GM12801 (cell line): ENCODE data around the gene UTP14C.

Experiments used
- TF ChIP-seq, protein P1 (sequence below): IDR thresholded peaks from one replicate; pipeline ENCODE4 v1.5.1; 2011; ENCODE audit warnings: control low read depth; ENCODE audit not compliant: insufficient read length; ENCODE audit errors: extremely low read depth

The UTP14C gene

DNA sequence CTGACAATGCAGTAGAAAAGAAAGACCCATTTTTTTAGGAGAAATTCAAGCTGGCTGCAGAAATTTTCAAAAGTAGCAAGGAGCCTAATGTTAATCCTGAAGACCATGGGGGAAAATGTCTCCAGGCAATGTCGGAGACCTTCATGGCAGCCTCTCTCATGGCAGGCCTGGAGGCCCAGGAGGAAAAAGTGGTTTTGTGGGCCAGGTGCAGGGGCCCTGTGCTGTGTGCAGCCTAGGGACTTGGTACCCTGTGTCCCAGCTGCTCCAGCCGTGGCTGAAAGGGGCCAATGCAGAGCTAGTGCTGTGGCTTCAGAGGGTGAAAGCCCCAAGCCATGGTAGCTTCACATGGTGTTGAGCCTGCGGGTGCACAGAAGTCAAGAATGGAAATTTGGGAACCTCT lies 8.2 kb upstream of the UTP14C start:
- TF ChIP-seq, protein P1, sequence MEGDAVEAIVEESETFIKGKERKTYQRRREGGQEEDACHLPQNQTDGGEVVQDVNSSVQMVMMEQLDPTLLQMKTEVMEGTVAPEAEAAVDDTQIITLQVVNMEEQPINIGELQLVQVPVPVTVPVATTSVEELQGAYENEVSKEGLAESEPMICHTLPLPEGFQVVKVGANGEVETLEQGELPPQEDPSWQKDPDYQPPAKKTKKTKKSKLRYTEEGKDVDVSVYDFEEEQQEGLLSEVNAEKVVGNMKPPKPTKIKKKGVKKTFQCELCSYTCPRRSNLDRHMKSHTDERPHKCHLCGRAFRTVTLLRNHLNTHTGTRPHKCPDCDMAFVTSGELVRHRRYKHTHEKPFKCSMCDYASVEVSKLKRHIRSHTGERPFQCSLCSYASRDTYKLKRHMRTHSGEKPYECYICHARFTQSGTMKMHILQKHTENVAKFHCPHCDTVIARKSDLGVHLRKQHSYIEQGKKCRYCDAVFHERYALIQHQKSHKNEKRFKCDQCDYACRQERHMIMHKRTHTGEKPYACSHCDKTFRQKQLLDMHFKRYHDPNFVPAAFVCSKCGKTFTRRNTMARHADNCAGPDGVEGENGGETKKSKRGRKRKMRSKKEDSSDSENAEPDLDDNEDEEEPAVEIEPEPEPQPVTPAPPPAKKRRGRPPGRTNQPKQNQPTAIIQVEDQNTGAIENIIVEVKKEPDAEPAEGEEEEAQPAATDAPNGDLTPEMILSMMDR = no peak

DNA sequence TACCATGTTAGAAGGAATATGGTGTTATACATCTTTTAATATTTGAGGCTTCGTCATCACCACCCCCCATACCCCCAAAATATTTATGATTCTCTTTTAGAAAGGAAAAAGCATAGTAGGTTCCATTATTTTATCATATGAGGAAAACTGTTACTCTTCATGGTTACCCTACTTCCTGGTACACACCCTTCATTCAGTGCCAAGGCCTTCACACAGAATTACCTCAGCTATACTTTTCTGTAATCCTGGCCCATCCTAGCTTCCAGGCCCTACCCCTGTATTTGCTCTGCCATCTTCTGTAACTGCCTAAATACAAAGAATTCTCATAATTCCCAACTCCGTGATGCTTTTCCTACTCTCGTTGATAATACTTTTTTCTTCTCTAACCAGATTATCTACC lies 4.3 kb upstream of the UTP14C start:
- TF ChIP-seq, protein P1 = no peak

DNA sequence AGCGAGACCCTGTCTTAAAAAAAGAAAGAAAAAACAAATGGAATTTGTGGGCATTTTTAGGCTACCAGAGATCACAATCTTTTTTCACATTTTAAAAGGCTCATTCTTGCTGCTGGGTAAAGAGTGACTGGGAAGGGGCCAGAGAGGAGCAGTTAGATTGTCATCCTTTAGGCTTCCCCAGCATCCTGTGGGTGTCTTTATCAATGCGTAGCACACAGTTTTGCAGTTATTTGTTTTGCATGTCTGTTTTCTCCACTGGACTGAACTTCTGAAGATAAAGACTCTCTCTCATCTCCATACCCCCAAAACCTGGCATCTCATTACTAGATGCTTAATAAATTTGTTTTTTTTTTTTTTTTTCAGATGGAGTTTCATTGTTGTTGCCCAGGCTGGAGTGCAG lies 2.1 kb upstream of the UTP14C start:
- TF ChIP-seq, protein P1 = no peak

- TF ChIP-seq, protein P1 = no peak
These were observed 1.2 kb downstream of the UTP14C start for GRCh38 chr13:52025475-52026245.

DNA sequence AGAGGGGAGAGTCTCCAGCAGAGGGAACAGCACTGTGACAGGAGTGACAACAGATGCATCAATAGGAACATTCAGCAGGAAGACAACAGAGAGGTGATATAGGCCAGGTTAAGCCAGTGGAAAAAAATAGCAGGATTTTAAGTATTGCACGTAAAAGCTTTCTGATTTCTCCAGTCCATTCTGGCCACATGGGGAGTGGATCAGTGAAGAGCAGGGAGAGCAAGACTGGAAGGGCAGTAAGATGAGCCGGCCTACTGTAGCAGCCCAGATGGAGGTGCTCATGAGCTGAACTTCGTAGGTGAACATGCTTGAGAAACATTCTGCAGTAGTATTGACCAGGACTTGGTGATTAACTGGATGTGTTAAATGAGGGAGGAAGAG lies 1.7 kb downstream of the UTP14C start:
- TF ChIP-seq, protein P1 = no peak

DNA sequence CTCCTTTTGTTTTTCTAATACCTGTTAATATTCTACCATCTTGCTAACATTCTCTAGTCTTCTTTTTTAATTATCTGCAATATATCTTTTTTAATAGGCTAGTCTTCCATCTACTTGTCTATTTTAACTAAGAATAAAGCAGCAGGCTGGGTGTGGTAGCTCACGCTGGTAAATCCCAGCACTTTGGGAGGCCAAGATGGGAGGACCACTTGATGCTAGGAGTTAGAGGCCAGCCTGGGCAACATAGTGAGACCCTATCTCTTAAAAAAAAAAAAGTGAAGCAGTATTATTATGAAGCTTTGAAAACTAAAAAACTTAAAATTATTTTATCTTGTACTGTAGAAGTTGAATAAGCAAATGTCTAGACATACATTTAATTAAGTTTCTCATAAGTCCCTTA lies 3.3 kb downstream of the UTP14C start:
- TF ChIP-seq, protein P1 = no peak

GRCh38 chr13:52029569-52029968 lies 5.1 kb downstream of the UTP14C start:
- TF ChIP-seq, protein P1 = no peak
